GM10248 (cell line): Measurements from ENCODE around the gene LUC7L.

Source experiments
- CTCF ChIA-PET: fragments of 300-600 bp; sonication (Branson Sonifier 250); formaldehyde crosslinking; extraction: SDS; loops from one replicate; lab custom pipeline; 2021; ENCODE audit warnings: antibody characterized with exemption; lab: Yijun Ruan, JAX
- POLR2A ChIA-PET: fragments of 350-650 bp; sonication (Branson Sonifier 250); formaldehyde crosslinking; extraction: SDS; loops from one replicate; lab custom pipeline; 2020; ENCODE audit warnings: antibody characterized with exemption; lab: Yijun Ruan, JAX
- DNase-seq: peaks from one replicate; pipeline ENCODE4 v3.0.0; 2012; ENCODE audit errors: extremely low spot score
- TF ChIP-seq, protein P1 (sequence below): IDR thresholded peaks from 2 replicates; pipeline ENCODE4 v1.5.1; 2012; ENCODE audit warnings: mild to moderate bottlenecking, low read depth; ENCODE audit errors: extremely low read depth, missing control alignments, control extremely low read depth

LUC7L gene

DNA sequence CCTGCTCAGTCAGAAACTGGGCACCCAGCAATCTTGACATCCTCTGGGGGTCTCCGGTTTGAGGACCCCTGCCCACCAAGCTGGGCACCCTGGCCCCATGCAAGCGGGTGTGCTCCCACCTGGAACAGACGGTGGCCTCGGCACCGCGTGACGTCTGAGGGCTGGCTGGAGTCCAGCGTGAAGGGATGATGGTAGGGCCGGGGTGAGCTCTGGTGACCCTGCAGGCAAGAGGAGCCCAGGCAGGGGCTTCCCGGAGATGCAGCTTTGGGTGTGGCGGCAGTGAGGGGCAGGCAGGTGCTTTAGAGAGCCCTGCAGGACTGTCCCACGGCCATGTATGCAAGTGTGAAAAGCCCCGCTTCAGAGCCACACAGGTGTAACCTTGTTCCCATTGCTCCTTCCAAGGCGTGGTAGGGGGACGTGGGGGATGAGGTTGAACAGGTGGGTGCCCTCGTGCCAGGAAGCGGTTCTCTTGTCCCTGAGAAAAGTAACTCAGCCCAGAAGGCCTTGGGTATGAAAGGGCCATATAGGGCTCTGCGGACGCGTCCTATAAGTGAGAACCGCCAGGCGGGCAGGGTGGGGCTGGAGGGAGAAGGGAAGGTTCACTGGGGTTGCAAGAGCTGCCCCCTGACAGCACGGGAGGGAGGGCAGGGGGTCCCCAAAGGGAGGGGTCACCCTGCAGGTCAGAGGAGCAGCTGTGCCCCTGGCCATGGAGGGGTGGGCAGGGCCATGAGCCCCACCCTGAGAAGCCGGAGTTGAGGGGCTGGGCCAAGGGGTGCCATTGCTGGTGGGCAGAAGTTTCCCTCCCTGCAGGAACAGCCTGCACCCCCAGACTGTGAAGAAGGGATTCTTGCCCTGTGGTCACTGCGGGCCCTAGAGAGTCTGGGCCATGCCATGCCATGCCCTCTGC is 37.3 kb upstream of the LUC7L start:
- TF ChIP-seq, protein P1, sequence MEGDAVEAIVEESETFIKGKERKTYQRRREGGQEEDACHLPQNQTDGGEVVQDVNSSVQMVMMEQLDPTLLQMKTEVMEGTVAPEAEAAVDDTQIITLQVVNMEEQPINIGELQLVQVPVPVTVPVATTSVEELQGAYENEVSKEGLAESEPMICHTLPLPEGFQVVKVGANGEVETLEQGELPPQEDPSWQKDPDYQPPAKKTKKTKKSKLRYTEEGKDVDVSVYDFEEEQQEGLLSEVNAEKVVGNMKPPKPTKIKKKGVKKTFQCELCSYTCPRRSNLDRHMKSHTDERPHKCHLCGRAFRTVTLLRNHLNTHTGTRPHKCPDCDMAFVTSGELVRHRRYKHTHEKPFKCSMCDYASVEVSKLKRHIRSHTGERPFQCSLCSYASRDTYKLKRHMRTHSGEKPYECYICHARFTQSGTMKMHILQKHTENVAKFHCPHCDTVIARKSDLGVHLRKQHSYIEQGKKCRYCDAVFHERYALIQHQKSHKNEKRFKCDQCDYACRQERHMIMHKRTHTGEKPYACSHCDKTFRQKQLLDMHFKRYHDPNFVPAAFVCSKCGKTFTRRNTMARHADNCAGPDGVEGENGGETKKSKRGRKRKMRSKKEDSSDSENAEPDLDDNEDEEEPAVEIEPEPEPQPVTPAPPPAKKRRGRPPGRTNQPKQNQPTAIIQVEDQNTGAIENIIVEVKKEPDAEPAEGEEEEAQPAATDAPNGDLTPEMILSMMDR, result no peak
- ChIA-PET CTCF (interaction anchor here (1.6 kb wide), 1 partner anchor 160 kb away, joined by 4 read pairs; no protein-coding TSS in a partner anchor), POLR2A (no interaction called here)
- DNase-seq, result no peak

DNA sequence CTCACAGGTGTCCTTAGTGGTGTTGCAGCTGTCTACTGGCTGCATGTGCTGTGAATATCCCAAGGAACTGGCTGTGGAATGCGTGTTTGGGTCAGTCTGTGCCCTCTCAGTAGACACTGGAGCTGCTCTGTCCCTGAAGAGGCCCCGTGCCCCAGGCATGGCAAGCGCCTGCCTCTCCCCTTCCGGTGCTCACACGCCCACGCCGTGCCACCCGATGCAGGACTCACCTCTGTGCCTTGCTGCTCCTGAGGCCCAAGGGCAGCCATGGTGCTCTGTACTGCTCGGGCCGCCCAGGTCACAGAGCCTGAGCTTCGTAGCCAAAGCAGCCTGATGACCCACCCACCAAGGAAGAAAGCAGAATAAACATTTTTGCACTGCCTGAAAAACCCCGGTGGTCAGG is 36.5 kb upstream of the LUC7L start:
- ChIA-PET CTCF (interaction anchor here (1.6 kb wide), 1 partner anchor 159 kb away, joined by 4 read pairs; no protein-coding TSS in a partner anchor), POLR2A (no interaction called here)
- TF ChIP-seq, protein P1, result no peak
- DNase-seq, result no peak

DNA sequence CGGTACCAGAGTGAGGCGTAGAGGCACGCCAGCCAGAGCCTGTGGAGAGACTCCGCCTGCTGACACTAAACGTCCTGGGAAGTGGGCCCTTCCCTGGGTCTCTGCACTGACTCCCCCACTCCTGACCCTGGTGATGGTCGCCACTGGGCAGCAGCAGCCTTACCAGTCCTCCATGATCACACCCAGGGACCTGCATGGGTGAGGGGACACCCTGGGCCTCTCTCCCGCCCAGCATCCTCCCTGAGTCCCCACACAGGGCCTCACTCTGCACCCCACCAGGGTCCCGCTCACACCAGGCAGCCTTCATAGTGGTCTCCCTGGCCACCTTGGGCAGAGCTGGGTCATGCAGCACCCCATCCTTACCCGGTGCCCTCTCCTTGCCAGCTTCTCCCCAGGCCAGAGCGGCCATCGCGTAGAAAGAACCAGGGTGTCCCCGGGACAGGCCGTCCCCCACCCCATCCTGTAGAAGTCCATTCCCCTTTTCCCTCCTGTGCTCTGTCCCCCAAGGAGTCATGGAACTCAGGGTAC is 35.8 kb upstream of the LUC7L start:
- ChIA-PET CTCF (interaction anchor here (1.6 kb wide), 1 partner anchor 158 kb away, joined by 4 read pairs; no protein-coding TSS in a partner anchor), POLR2A (no interaction called here)

DNA sequence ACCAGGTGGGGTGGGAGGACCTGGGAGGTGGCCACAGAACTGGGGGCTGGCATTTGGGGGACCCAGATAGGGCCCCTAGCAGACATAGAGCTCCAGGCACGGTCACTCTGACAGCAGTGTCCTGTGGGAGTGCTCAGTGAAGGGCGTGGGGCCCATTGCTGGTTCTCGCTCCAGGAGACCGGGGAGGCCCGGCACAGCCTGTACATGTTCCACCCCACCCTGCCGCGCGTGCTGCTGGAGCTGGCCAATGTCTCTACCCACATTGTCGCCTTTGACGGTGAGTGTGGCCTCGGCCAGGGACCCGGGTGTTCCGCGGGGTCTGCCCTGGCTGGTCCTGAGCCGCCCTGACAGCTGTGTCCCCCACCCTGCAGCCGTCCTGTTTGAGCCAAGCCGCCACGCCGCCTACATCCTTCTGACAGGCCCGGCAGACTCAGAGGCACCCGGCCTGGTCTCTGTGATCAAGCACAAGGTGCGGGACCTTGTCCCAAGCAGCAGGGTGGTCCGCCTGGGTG is 35.2 kb upstream of the LUC7L start:
- CTCF ChIA-PET, result interaction anchor here (0.9 to 1.6 kb wide), 2 partner anchors 11 to 158 kb away, joined by 3 to 4 read pairs; no protein-coding TSS in a partner anchor
- TF ChIP-seq, protein P1, result no peak
- POLR2A ChIA-PET, result no interaction called here
- DNase-seq, result no peak

More for the DNA sequence above, 35.8 kb upstream of the LUC7L start:
- TF ChIP-seq, protein P1, result no peak
- DNase-seq, result no peak

DNA sequence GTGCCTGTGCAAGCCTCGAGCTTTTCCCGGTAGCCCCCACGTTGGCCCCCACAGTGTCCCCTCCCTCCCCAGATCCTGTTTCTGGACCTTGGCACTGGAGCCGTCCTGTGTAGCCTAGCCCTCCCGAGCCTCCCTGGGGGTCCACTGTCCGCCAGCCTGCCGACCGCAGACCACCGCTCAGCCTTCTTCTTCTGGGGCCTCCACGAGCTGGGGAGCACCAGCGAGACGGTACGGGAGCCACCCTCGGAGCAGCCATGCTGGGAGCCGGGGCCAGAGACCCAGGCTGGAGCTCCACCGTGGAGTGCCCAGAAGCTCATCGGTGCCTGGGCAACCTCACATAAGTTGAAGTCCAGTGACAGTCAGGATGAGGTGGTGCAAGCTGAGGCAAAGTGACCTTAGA is 34.7 kb upstream of the LUC7L start:
- POLR2A ChIA-PET, result no interaction called here
- TF ChIP-seq, protein P1, result no peak
- no peak for DNase-seq
- CTCF ChIA-PET, result interaction anchor here (0.9 kb wide), 1 partner anchor 11 kb away, joined by 3 read pairs; no protein-coding TSS in a partner anchor

DNA sequence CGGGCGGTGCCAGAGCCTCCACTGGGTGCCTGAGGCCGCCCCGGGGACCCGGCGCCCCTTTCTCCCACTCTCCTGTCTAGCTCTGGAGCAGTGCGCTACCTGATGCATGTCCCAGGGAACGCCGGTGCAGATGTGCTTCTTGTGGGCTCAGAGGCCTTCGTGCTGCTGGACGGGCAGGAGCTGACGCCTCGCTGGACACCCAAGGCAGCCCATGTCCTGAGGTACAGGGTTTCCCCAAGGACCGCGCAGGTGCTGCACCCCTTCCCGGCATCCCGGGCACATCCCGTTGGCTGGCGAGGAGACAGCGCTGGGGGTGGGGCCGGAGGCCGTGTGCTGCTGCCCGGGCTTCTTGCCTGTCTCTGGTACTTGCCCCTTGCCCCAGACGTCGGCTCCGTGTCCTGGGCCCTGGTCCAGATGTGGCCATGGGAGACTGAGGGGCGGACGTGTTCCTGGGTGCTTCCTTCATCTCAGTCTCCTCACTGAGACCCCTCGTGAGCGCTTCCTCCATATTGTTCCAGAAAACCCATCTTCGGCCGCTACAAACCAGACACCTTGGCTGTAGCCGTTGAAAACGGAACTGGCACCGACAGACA is 34.0 kb upstream of the LUC7L start:
- ChIA-PET POLR2A (no interaction called here), CTCF (interaction anchor here (0.9 kb wide), 1 partner anchor 10 kb away, joined by 3 read pairs; no protein-coding TSS in a partner anchor)
- DNase-seq, result no peak
- TF ChIP-seq, protein P1, result no peak
